DOHH2 (cell line): Measurements from ENCODE around the gene SVOPL.

Experiments
- H3F3A ChIP-seq: fragments of 200-600 bp; sonication (generic), shearing (Covaris generic); 2 replicates; pipeline ENCODE4 v1.6.0; 2016; ENCODE audit warnings: antibody characterized with exemption, mild to moderate bottlenecking; ENCODE audit not compliant: control insufficient read depth, insufficient read depth
- H3K27ac ChIP-seq: fragments of 200-600 bp; sonication (generic); 2 replicates; pipeline ENCODE4 v1.5.1; 2014; ENCODE audit warnings: low read depth, mild to moderate bottlenecking, low read length, moderate library complexity
- H3K27me3 ChIP-seq: fragments of 200-600 bp; sonication (generic); 2 replicates; pipeline ENCODE4 v1.6.1; 2014; ENCODE audit warnings: mild to moderate bottlenecking, low read length, mixed read lengths; ENCODE audit not compliant: control insufficient read depth
- H3K36me3 ChIP-seq: fragments of 200-600 bp; sonication (generic); 2 replicates; pipeline ENCODE4 v1.6.1; 2014; ENCODE audit warnings: mild to moderate bottlenecking, low read length, moderate library complexity, mixed read lengths; ENCODE audit not compliant: control insufficient read depth
- H3K4me1 ChIP-seq: fragments of 200-600 bp; sonication (generic); 2 replicates; pipeline ENCODE4 v1.6.1; 2014; ENCODE audit warnings: mild to moderate bottlenecking, low read length, mixed read lengths; ENCODE audit not compliant: control insufficient read depth
- H3K4me2 ChIP-seq: fragments of 200-600 bp; sonication (generic); 2 replicates; pipeline ENCODE4 v1.6.0; 2014; ENCODE audit warnings: mild to moderate bottlenecking, low read length, moderate library complexity
- H3K4me3 ChIP-seq: fragments of 200-600 bp; sonication (generic); 2 replicates; pipeline ENCODE4 v1.5.1; 2014; ENCODE audit warnings: mild to moderate bottlenecking, low read length, mixed read lengths
- H3K79me2 ChIP-seq: fragments of 200-600 bp; sonication (generic); 2 replicates; pipeline ENCODE4 v1.6.1; 2014; ENCODE audit warnings: mild to moderate bottlenecking, low read length, mixed read lengths; ENCODE audit not compliant: control insufficient read depth
- H3K9me2 ChIP-seq: fragments of 200-600 bp; sonication (generic); replicated peaks from 2 replicates; pipeline ENCODE4 v1.6.1; 2014; ENCODE audit warnings: mild to moderate bottlenecking, low read length, mixed read lengths; ENCODE audit not compliant: control insufficient read depth
- H3K9me3 ChIP-seq: fragments of 200-600 bp; sonication (generic); 2 replicates; pipeline ENCODE4 v1.6.1; 2014; ENCODE audit warnings: antibody characterized with exemption, low read length, mixed read lengths; ENCODE audit not compliant: control insufficient read depth, insufficient read depth
- H4K20me1 ChIP-seq: fragments of 200-600 bp; sonication (generic); 2 replicates; pipeline ENCODE4 v1.6.0; 2014; ENCODE audit warnings: low read depth, mild to moderate bottlenecking, antibody characterized with exemption, low read length, moderate library complexity; ENCODE audit not compliant: control insufficient read depth, insufficient read depth
- CTCF ChIP-seq: fragments of 200-600 bp; sonication (generic); IDR thresholded peaks from one replicate; pipeline ENCODE4 v1.5.1; 2014; ENCODE audit warnings: antibody characterized with exemption, mild to moderate bottlenecking, low read depth, low read length; ENCODE audit not compliant: poor library complexity, severe bottlenecking
- EZH2phosphoT487 ChIP-seq: fragments of 200-600 bp; sonication (generic); IDR thresholded peaks from 2 replicates; pipeline ENCODE4 v1.6.1; 2017; ENCODE audit warnings: borderline replicate concordance, mild to moderate bottlenecking, antibody characterized with exemption, low read length, moderate library complexity, mixed read lengths

Gene SVOPL

GRCh38 chr7:138550337-138550736 lies 150.8 kb downstream of the SVOPL start:
- H3K36me3 ChIP-seq = peaks cover 76% of the 10 kb centered on the region
- no peaks in the 10 kb centered on the region for H3K9me2 ChIP-seq
- H3K79me2 ChIP-seq = no peaks in the 10 kb centered on the region
- no peaks in the 10 kb centered on the region for H3K4me1 ChIP-seq
- no peaks in the 10 kb centered on the region for H4K20me1 ChIP-seq
- no peaks in the 10 kb centered on the region for H3K27me3 ChIP-seq
- no peak overlapping the region for H3K4me3 ChIP-seq
- H3K9me3 ChIP-seq = no peaks in the 10 kb centered on the region
- H3F3A ChIP-seq = no peaks in the 10 kb centered on the region
- TF ChIP-seq CTCF (no peak), EZH2phosphoT487 (no peak)
- H3K4me2 ChIP-seq = no peak overlapping the region
- H3K27ac ChIP-seq = no peak overlapping the region

- Histone ChIP-seq H3K4me3 (no peak overlapping the region), H3K9me2 (no peaks in the 10 kb centered on the region), H3K27ac (no peak overlapping the region), H3K79me2 (no peaks in the 10 kb centered on the region), H4K20me1 (no peaks in the 10 kb centered on the region), H3F3A (no peaks in the 10 kb centered on the region), H3K4me1 (no peaks in the 10 kb centered on the region), H3K4me2 (no peak overlapping the region), H3K36me3 (peaks cover 80% of the 10 kb centered on the region), H3K27me3 (no peaks in the 10 kb centered on the region), H3K9me3 (no peaks in the 10 kb centered on the region)
- TF ChIP-seq CTCF (no peak), EZH2phosphoT487 (no peak)
Measured at GRCh38 chr7:138549082-138549481, 152.1 kb downstream of the SVOPL start.

GRCh38 chr7:138546829-138547228 lies 154.3 kb downstream of the SVOPL start:
- TF ChIP-seq CTCF (no peak), EZH2phosphoT487 (no peak)
- Histone ChIP-seq H3K36me3 (peaks cover 77% of the 10 kb centered on the region), H3F3A (no peaks in the 10 kb centered on the region), H4K20me1 (no peaks in the 10 kb centered on the region), H3K9me2 (no peaks in the 10 kb centered on the region), H3K27ac (no peak overlapping the region), H3K4me3 (no peak overlapping the region), H3K9me3 (no peaks in the 10 kb centered on the region), H3K79me2 (no peaks in the 10 kb centered on the region), H3K4me1 (no peaks in the 10 kb centered on the region), H3K4me2 (no peak overlapping the region), H3K27me3 (no peaks in the 10 kb centered on the region)
